Endothelial cell (in vitro differentiated cells): Measurements from ENCODE around the gene USP13. TPM values are rescaled to one million over a fixed set of nuclear protein-coding genes. Genes with fewer than 3 reads are reported as not detected.

Experiments used
- DNase-seq: peaks from one replicate; pipeline ENCODE4 v3.0.0; 2021; ENCODE audit warnings: low spot score
- H3K27ac Mint-ChIP-seq: one replicate; pipeline ENCODE4 v1.8.0; 2021; ENCODE audit warnings: mixed read lengths, inconsistent platforms; ENCODE audit not compliant: unreplicated experiment
- H3K27me3 Mint-ChIP-seq: one replicate; pipeline ENCODE4 v1.8.0; 2021; ENCODE audit warnings: mild to moderate bottlenecking, moderate library complexity, mixed read lengths, inconsistent platforms; ENCODE audit not compliant: unreplicated experiment
- H3K36me3 Mint-ChIP-seq: one replicate; pipeline ENCODE4 v1.8.0; 2021; ENCODE audit warnings: mild to moderate bottlenecking, low read depth, mixed read lengths, inconsistent platforms; ENCODE audit not compliant: unreplicated experiment
- H3K4me1 Mint-ChIP-seq: one replicate; pipeline ENCODE4 v1.8.0; 2021; ENCODE audit warnings: mild to moderate bottlenecking, mixed read lengths, inconsistent platforms; ENCODE audit not compliant: unreplicated experiment
- H3K4me3 Mint-ChIP-seq: one replicate; pipeline ENCODE4 v1.8.0; 2021; ENCODE audit warnings: mild to moderate bottlenecking, mixed read lengths, inconsistent platforms; ENCODE audit not compliant: unreplicated experiment
- H3K9me3 Mint-ChIP-seq: one replicate; pipeline ENCODE4 v1.8.0; 2021; ENCODE audit warnings: mixed read lengths, inconsistent platforms; ENCODE audit not compliant: unreplicated experiment
- total RNA-seq: library from RNA; stranded (reverse); fragmentation: NEBNext Ultra II Directional; extraction: Animal tissue kit (Norgen Biotek cat#: 25700); gene quantifications from one replicate; pipeline ENCODE4 v1.2.1, GENCODE V29; 2021; ENCODE audit not compliant: unreplicated experiment
- TF ChIP-seq, protein P1 (sequence below): fragments of 200-600 bp; sonication (generic); IDR thresholded peaks from one replicate; pipeline ENCODE4 v1.5.0; 2021; ENCODE audit warnings: antibody characterized with exemption; ENCODE audit not compliant: unreplicated experiment

USP13 gene
- total RNA-seq, 1 donor from 2014 or later = 18.9 TPM

DNA sequence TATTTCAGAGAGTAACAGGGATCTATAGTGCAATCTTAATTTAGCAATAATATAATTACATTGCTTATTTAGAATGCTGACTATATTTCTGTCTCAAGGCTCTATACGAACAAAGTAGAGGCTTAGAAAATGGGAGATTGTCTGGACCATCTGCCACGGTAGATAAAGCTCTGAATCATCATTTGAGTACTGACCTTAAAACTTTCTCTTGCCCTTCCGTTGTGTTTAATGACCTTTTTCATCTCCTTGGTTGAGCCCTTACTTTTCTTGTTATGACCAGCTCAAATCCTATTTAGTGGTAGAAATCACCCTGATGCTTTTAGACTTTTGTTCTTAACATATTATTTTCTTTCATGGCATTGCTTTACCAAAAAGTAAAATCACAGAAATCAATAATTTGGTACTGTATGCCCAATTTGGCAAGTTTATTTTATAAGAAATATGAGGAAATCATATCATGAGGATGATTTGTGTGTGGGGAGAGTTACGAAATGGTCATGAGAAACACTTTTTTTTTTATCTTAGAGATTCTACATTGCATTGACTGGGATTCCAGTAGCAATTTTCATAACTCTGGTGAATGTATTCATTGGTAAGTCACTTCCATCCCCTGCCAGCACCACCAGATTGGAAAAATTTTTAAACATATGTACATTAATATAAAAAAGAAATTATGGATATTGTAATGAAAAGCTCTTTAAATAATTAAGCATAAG is 37.2 kb upstream of the USP13 start:
- no peak overlapping the region for H3K4me3 Mint-ChIP-seq
- peaks cover 19% of the 10 kb centered on the region for H3K36me3 Mint-ChIP-seq
- no peaks in the 10 kb centered on the region for H3K27me3 Mint-ChIP-seq
- DNase-seq = no peak
- H3K27ac Mint-ChIP-seq = no peak overlapping the region
- TF ChIP-seq, protein P1, sequence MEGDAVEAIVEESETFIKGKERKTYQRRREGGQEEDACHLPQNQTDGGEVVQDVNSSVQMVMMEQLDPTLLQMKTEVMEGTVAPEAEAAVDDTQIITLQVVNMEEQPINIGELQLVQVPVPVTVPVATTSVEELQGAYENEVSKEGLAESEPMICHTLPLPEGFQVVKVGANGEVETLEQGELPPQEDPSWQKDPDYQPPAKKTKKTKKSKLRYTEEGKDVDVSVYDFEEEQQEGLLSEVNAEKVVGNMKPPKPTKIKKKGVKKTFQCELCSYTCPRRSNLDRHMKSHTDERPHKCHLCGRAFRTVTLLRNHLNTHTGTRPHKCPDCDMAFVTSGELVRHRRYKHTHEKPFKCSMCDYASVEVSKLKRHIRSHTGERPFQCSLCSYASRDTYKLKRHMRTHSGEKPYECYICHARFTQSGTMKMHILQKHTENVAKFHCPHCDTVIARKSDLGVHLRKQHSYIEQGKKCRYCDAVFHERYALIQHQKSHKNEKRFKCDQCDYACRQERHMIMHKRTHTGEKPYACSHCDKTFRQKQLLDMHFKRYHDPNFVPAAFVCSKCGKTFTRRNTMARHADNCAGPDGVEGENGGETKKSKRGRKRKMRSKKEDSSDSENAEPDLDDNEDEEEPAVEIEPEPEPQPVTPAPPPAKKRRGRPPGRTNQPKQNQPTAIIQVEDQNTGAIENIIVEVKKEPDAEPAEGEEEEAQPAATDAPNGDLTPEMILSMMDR = no peak
- no peaks in the 10 kb centered on the region for H3K9me3 Mint-ChIP-seq
- no peaks in the 10 kb centered on the region for H3K4me1 Mint-ChIP-seq

DNA sequence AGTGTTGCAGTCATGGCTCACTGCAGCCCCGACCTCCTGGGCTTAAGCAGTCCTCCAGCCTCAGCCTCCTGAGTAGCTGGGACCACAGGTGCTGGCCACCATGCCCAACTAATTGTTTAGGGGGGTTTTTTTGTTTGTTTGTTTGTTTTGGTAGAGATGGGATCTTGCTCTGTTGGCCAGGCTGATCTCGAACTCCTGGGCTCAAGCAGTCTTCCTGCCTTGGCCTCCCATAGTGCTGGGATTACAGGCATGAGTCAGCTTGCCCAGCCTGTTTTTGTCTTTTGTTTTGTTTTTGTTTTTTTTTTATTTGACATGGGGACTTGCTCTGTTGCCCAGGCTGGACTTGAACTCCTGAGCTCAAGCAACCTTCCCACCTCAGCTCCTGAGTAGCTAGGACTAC is 30.8 kb upstream of the USP13 start:
- peaks cover 43% of the 10 kb centered on the region for H3K36me3 Mint-ChIP-seq
- H3K4me3 Mint-ChIP-seq = no peak overlapping the region
- no peaks in the 10 kb centered on the region for H3K4me1 Mint-ChIP-seq
- no peak for DNase-seq
- TF ChIP-seq, protein P1 = no peak
- no peak overlapping the region for H3K27ac Mint-ChIP-seq
- no peaks in the 10 kb centered on the region for H3K27me3 Mint-ChIP-seq
- H3K9me3 Mint-ChIP-seq = no peaks in the 10 kb centered on the region

DNA sequence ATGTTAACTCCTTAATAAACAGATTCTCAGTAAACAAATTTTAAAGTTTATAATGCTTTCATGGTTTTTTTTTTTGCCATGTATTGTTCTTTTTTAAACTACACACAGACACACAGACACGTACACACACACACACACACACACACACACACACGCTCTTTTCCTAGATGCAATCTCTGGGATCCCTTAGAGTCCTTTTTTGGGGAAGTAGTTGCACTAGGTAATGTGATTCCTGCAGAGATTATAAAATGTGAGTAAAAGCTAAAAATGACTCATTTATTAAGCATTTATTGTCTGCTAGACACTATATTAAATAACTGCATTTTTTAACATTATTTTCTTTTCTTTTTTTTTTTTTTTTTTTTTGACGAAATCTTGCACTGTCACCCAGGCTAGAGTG is 28.4 kb upstream of the USP13 start:
- no peaks in the 10 kb centered on the region for H3K4me1 Mint-ChIP-seq
- H3K36me3 Mint-ChIP-seq = peaks cover 36% of the 10 kb centered on the region
- no peak overlapping the region for H3K27ac Mint-ChIP-seq
- no peaks in the 10 kb centered on the region for H3K9me3 Mint-ChIP-seq
- H3K4me3 Mint-ChIP-seq = no peak overlapping the region
- no peak for DNase-seq
- TF ChIP-seq, protein P1 = no peak
- H3K27me3 Mint-ChIP-seq = no peaks in the 10 kb centered on the region

DNA sequence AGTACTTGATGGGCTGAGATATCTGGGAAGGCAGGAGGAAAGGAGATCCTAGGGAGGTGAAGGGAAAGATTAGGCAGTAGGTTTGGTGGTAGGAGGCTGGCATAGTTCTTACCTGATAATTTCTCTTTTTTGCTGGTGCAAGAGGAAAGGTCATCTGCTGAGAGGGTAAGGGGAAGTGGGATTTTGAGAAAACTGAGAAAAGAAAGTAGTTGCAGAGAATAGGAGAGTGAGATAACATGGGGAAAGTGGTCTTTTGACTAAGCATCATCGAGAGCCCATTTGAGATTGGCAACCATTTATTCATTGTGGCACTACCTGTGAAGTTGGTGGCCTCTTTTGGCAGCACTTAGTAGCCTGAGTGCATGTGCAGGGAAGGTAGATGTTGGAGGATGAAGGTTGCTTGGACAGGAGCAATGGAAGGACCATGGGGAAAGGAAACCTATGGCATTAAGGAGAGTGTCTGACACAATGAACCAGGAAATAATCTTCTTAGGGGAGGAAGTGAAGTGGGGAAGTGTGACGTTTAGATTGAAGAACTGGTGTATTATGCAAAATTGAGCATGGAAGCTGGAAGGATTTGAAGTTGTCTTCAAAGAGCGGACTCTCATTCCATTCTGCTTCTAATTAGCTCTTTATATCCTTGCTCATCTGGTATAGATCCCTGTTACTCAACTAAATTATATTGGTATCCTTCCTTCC is 21.9 kb upstream of the USP13 start:
- TF ChIP-seq, protein P1 = no peak

DNA sequence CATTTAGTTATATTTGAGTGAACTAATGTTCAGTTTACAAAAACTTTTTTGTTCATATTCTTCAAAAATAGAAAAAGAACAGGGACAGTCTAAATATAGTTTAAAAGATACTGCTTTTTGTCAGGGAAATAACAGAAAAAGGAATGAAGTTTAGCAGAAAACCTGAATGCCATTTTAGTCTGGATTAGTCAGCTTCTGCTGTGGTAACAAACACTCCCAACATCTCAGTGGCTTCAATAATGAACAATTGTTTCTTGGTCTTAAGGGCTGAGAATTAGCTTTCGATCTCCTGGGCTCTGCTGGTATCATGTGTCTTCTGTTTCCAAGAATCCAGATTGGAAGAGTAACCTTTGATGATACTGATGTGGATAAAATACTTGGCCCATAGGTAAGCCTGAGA is 12.4 kb upstream of the USP13 start:
- Mint-ChIP-seq H3K27ac (no peak overlapping the region), H3K27me3 (no peaks in the 10 kb centered on the region), H3K36me3 (no peaks in the 10 kb centered on the region), H3K9me3 (no peaks in the 10 kb centered on the region), H3K4me1 (no peaks in the 10 kb centered on the region), H3K4me3 (no peak overlapping the region)
- no peak for DNase-seq
- TF ChIP-seq, protein P1 = no peak

More for the DNA sequence above, 21.9 kb upstream of the USP13 start:
- no peaks in the 10 kb centered on the region for H3K4me1 Mint-ChIP-seq
- no peaks in the 10 kb centered on the region for H3K36me3 Mint-ChIP-seq
- H3K27me3 Mint-ChIP-seq = no peaks in the 10 kb centered on the region
- no peaks in the 10 kb centered on the region for H3K9me3 Mint-ChIP-seq
- no peak overlapping the region for H3K27ac Mint-ChIP-seq
- H3K4me3 Mint-ChIP-seq = no peak overlapping the region
- DNase-seq = no peak
